NCI-H187 (cell line): ENCODE results near the gene EIPR1.
A peak's percentile ranks its signal among the peaks of the same experiment; 100 is the strongest.
"Not testable (repeated sequence)": the region's sequence is repeated elsewhere in the genome, so short reads cannot be mapped to it uniquely, and the experiment has no call there.

Source experiments
- DNase-seq, 2 experiments: peaks; one replicate each; lab custom pipeline; 2025; lab: John Stamatoyannopoulos, UW

The EIPR1 gene

DNA sequence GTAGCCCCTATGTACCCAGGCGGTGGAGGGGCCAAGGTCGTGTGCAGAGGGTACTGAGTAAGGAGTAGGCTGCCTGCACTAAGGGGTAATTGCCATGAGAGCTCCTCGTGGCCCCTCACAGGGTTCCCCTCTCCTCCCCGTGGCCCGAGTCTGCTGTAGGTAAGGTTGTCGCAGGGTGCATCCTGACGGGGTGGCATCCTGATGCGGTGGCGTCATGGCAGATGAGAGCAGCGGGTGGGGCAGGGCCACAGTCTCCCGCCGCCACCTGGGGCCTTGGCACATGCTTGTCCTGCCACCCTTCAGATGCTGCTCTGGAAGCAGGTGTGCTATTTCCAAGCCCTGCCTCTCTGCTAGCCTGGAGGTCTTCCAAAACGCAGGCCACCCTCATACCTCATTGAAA lies 89.7 kb downstream of the EIPR1 start:
- no peak for DNase-seq

DNA sequence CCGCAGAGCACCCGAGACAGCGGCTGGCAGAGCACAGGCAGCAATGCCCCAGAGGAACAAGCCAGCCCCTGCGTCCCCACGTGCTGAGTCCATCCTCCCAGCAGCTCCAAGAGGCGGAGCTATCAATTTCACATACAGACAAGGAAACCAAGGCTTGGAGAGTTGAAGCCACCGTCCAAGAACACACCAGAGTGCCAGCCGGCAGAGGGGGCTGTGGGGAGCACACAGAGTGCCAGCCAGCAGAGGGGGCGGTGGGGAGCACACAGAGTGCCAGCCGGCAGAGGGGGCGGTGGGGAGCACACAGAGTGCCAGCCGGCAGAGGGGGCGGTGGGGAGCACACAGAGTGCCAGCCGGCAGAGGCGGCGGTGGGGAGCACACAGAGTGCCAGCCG lies 91.0 kb downstream of the EIPR1 start:
- DNase-seq: not testable (repeated sequence)

DNA sequence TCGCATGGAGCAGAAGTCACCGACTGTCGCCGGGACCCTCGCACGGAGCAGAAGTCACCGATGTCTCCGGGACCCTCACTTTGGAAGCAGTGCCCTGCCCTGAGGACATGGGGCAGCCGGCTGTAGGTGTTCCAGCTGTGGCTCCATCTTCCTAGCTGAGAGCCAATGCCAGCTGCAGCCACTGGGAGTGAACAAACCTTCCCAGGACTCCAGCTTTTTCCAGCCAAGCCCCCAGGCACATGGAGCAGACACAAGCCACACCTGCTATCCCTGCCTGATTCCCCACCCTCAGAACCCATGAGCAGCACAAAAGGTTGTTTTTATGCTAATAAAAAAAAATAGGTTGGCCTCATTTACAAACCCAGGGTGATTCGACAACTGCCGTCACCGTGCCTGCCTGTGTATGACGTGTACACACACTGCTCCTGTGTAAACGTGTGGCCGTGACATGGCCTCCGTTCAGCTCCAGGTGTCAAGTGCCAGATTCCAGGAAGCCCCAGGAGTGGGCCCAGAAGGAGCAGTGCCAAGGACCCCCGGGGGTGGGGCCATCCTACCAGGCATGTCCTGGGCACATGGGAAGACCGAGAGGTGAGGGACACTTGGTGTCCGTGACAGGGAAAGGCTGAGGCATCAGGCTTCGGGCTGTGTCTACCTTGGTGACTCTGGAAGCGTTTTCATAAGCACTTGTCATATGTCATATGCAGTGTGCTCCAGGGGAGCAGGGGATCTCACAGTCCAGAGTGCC lies 91.5 kb downstream of the EIPR1 start:
- no peak for DNase-seq

DNA sequence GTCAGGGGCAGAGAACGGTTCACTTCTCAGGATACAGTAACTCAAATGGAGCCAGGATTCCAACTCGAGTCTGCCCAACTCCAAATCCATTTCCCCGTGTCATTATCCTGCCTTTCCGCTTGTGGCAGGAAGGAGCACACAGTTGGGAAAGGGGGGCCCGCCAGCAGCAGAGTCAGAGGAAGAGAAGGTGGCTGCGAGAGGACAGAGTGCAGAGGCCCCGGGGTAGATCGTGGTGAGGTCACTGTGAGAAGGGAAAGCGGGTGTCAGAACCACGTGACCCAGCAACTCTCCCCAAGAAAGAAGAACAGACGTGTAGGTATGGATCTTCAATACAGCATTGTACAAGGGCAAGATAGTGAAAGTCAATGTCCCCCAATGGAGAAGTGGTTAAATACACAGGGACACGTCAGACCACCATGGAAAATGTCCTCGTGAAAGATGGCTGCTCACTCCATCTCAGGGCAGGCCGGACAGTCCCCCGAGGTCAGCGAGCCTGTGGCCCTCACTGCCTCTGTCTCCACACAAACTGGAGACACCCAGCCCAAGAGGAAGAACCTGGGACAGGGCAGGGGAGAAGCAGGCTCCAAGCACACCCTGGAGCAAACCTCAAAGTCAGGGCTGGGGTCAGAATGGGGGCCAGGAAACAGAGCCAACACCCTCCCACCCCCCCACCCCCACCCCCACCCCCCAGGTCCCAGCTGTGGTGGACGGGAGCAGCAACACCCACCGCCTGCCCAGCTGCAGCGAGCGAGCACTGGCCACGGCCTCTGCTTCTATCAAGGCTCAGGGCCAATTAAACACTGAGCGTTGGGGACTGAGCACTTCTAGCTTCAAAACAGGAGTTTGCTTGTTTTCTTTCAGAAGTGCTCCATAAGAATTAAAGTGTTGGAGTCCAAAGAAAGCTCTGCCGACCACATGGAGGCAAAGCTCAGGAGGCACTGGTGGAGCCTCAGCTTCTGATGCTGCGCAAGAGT lies 92.7 kb downstream of the EIPR1 start:
- DNase-seq: no peak

DNA sequence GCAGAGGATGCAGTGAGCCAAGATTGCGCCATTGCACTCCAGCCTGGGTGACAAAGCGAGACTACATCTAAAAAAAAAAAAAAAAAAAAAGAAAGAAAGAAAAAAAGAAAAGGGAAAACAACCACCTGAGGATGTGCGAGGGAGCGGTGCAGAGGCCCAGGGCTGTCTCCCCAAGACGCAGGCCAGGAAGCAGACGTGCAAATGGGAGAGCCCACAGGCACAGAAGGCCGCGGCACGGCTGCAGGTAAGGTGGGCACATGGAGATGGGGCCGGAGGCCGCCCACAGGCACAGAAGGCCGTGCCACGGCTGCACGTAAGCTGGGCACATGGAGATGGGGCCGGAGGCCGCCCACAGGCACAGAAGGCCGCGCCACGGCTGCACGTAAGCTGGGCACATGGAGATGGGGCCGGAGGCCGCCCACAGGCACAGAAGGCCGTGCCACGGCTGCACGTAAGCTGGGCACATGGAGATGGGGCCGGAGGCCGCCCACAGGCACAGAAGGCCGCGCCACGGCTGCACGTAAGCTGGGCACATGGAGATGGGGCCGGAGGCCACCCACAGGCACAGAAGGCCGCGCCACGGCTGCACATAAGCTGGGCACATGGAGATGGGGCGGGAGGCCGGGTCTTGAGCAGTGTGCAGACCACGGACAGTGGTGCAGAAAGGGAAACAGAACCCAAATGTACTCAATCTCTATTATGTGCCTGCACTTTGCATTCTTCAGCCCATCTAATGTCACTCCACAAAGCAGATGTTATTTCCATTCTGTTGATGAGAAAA lies 93.6 kb downstream of the EIPR1 start:
- DNase-seq: not testable (repeated sequence)

DNA sequence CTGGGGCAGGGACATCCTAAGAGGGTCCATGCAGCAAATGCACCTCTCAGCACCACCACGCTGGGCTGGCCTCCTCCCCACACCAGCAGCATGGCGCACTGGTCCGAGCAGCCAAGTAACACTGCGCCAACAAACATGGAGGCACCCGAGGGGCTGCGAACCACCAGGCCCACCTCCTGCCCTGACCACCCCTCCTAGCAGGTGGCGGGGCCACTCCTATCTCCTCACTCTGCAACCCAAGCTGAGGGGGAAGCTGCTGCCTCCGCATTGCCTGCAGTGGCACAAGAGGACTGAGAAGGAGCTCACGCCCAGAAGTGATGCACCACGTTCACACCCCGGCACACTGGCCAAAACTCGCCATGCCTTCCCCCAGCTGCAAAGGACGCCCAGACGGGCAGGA lies 94.4 kb downstream of the EIPR1 start:
- no peak for DNase-seq

DNA sequence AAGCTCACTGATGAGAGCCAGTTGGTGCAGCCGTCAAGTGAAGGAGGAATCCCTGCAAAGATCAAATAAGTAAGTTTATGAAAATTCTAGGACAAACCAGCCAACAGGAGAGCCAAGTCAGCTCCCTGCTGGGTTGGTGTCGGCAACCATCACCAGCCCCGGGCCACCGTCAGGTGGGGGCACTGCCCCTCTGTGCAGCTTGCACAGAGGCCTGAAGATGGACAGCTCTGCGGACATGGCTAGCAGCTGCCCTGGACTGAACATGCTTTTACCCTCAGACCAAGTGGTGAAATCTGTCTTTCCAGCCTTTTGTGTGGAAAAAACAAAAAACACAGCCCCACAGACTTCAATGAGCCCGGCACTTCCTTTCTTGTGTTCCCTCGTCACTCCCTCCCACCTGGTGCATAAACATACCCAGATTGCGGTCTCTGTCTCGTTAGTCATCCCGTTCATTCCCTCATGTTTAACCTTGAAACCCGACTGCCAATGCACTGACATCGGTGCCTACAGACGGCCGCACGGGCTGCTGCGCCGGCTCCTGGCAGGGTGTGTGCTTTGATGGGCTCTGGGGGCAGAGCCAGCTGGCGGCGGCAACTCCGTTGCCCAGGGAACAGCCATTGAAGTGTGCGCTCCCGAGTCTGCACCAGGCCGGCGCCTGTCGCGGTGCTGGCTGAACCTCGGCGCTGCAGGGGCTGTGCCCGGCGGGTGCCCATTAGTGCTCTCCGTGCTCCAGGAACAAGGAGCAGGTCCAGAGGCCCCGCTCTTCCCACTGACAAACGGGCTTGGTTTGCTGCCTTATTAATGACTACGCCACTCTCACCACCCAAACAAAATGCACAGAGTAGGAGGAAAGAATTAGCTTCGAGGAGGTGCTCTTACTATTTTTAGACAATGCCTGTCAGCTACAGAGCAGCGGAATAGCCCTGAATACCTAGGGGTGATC lies 95.3 kb downstream of the EIPR1 start:
- DNase-seq: peak; percentile 89 to 94

DNA sequence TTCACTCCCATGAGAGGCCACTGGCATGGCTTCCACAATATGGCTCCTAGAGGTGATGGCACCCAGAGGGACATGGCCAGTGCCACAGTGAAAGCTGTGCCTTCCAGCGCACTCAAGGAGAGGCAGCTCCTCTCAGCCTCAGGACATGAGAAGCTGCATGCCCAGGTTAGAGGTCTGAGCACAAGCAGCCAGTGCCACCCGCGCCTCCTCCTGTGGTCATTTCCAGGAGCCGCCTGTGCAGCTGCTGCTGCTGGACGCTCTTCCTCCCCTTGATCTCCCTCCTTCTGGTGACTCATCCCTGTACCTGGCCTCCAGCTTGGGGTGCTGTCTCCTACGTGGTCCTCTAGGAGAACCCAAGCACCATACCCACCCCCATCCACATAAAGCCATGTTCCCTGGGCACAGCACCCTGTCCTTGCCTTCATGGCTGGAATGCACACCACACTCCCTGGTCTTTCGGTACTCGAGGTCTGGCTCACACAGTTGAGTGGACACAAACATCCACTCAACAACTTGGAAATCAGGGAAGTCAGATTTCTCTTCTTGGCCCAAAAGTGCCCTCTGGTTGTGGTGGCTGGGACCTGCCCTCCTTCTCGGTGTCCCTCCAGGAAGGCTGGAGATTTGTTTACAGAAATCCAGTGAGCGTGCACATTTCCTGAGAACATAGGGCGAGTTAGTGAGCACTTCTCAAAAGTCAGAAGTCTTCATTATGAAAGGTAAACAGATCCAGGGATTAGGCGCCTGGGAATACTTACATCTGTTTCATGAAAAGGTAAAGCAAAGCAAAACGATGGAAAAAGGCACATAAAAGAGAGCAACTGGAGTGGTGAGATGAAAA lies 96.7 kb downstream of the EIPR1 start:
- DNase-seq: no peak

DNA sequence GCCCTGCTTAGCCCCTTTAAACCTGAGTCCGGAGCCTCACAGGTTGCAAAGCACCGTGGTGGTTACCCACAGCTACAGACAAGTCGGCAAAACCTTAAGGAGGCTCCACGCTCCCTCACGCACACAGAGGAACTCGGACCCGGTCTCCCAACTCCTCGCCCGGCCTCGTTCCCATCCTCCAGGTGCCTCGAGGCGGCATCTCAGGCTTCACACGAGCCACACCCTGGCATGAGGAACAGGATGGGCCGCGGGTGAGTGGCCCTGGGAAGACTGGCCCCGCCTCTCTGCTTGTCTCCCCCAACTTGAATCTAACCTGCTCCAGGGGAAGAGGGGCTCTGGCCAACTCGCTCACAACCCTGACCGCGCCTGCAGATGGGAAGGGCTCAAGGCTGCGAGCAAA lies 97.4 kb downstream of the EIPR1 start:
- DNase-seq: no peak

DNA sequence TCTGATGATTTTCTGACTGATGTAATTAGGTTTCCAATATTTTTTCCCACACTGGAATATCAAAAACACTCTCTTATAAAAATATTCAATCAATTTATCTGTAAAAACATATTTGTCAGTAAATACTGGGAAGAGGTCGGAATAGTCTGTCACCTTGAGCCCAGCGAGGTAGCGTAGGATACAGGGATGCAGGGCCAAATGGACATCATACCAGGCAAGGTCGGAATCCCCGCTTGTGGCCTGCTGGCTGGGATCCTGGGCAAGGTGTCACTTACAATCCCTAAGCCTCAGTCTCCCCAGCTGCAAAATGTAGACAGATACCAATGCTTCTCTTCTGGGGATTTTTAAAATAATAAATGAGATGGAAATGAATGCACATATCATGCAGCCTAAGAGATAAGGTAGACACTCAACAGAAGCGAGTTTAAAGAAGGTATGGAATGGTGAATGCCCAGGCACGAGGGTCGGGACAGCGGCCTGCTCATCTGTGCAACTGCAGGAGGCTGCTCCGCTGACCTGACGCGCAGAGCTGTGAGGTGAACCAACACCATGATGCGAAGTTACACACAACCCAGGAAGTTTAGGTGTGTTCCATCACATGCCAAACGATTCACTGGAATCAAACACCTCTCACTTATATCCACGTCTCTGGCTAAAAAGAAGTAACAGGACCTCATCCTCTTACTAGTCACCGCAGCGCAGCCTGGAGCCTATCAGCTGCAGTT lies 98.2 kb downstream of the EIPR1 start:
- DNase-seq: no peak

DNA sequence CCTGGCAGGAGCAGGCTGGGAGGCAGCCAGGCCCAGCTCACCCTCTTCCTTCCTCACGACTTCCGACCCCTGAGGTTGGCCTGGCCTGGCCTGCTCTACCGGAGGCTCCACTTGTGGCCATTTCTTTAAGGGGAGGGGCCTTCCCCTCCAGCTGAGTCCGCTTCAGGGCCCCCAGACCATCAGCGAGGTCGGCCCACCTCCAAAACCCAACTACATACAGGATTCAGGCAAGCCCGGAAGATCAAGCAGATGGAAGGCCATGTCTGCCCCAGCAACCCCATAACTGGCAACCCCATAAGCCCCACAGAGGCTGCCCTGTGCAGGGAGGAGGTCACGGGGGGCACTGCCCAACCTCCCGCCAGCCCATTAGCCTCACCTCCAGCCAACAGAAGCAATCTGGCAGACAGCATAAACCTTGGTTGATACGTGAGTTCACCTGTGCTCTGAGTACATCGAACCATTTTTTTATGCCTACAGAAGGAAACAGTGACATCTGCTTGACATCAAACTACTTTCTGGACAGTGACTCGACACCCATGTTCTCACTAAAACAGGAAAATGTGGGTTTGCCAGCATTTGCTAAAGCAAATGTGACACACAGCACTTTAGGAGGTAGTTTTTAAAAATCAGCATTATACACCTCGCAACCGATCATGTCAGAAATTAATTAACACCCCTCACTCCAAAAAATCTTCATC lies 98.9 kb downstream of the EIPR1 start:
- no peak for DNase-seq

DNA sequence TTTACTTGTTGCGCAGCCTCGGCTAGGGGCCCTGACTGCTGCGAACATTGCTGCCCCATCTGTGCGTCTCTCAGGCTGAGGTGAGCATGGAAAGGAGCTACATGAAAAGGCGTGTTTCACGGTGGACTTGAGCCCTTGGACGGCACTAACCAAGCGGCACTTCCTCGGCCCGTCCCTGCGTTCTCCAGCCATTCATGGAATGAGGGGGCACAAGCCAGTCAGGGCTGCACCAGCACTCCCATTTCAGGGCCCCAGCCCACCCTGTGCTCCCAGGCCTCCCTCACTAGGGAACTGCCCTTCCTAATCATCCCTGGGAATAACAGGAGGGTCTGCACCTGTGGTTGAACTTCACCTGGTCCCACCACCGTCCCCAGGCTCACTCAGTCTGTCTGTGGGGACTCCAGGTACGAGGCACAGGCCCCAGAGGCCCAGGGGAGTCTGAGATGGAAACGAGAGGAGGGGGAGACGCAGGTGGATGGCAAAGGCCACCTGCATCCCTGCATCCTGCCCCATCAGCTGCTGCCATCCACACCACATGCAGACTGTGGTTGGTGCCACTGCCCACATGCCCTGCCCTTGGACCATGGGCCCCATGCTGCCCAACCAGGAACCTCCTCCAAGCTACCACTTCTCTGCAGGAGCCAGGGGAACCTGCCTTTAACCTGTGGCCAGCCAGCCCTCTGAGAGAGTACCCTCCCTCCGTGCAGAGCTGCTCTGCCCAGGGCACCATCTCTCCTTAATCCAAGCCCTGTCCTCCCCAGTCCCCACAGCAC lies 99.7 kb downstream of the EIPR1 start:
- DNase-seq: no peak

DNA sequence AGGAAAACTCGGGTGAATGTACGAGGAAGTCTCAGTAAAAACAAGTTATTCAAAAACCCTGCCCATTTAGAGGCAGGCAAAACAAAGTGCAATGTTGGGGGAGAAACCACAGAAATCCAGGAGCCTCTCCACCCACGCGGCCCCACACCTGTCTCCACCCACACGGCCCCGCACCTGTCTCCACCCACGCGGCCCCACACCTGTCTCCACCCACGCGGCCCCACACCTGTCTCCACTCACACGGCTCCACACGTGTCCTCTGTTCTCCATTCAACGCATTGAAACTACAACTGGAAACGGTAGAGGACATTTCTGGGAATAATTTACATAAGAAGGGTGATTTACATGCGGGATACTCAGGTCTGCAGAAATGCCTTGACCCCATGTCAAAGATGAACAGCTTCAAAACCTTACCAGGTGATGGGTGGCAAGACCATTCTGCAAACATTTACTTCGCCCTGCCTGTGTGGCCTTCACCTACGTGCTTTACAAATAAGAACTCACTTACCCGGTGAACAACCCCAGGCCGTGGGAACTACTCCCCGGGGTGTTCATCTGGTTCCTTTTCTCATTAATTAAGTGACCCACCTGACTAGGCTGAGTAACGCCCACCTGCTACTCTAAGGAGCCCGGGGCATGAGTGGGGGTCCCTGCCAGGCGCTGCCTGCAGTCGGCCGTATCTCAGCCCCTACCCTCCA lies 100.4 kb downstream of the EIPR1 start:
- DNase-seq: no peak

DNA sequence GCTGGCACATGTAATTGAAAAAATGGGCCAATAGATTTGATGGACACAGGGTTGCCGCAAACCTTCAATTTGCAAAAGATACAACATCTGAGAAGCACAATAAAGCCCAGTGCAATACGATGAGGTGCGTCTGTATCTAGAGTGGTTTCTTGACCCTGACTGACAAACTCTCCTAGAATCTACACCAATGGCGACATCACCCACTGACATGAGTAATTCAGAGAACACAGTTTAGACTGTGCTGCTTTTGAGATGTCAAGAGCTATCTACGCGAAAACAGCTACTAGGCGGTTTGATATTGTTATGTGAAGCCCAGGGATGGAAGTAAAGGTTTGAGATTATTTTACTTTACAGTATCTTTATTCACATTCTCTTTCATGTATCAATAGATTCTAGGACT lies 104.9 kb downstream of the EIPR1 start:
- no peak for DNase-seq

DNA sequence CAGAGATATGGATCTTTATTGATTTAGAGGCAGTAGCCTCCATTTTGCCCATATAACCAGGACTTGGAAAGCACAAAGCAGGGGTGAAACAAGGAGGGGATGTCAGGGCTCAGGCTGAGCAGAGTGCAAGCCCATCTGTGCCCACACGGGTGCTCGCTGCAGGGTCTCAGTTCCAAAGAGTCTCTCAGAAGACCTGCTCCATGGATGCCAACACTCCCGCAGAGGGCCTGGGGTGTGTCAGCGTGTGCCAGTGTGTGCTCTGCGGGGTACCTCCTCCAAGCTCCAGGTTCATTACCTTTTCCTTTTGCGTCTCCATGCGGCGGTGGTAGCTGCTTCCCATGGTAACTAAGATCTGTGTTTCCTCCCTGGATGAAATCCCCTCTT lies 107.5 kb downstream of the EIPR1 start:
- no peak for DNase-seq

DNA sequence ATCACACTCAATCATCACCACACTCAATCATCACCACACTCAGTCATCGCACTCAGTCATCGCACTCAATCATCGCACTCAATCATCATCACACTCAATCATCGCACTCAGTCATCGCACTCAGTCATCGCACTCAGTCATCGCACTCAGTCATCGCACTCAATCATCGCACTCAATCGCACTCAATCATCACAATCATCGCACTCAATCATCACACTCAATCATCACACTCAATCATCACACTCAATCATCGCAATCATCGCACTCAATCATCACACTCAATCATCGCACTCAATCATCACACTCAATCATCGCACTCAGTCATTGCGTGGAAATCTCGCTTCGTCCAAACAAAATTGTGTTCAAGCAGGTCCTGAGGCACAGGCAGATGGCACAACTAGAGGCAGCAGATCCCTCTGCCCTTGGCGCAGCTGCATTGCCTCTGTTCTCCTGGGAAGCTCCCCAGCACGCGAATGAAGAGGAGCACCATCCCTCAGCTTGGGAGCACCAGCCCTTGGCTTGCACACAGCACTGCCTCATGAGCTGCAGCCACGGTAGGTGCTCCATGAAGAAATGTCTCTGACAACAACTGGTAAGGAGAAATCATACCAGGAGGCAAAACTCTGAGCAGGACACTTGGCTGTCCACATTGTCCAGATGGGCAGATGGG lies 108.1 kb downstream of the EIPR1 start:
- no peak for DNase-seq

DNA sequence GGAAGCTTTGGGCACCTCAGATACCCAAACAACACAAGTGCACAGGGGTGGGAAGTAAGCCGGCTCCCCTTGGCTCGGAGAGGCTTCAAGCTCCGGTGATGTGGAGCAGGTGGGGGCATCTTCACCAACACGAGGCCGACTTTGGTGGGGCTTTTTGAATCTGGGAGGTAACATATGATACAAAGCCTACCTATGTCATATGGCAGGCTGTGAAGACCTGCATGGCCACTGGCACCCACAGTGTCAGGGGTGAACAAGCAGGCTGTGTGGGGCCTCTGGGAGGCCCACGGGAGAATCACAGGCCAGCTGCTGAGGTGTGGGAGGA lies 109.0 kb downstream of the EIPR1 start:
- DNase-seq: no peak
